KMS-11 (cell line): ENCODE data around the gene PRPF8.

Experiments
- H2AFZ ChIP-seq: fragments of 200-600 bp; sonication (generic); 2 replicates; pipeline ENCODE4 v1.6.1; 2016; ENCODE audit warnings: antibody characterized with exemption, mixed run types, low read depth
- H3K27ac ChIP-seq: fragments of 200-600 bp; sonication (generic); 2 replicates; pipeline ENCODE4 v1.6.1; 2016; ENCODE audit warnings: mild to moderate bottlenecking, mixed run types
- H3K27me3 ChIP-seq: fragments of 200-600 bp; sonication (generic); 2 replicates; pipeline ENCODE4 v1.6.1; 2017; ENCODE audit warnings: mild to moderate bottlenecking, low read depth, mixed run types, moderate library complexity; ENCODE audit not compliant: insufficient read depth
- H3K36me3 ChIP-seq: fragments of 200-600 bp; sonication (generic); 2 replicates; pipeline ENCODE4 v1.6.1; 2017; ENCODE audit warnings: mild to moderate bottlenecking, mixed run types; ENCODE audit not compliant: insufficient read depth
- H3K4me1 ChIP-seq: fragments of 200-600 bp; sonication (generic); 2 replicates; pipeline ENCODE4 v1.6.1; 2016; ENCODE audit warnings: mild to moderate bottlenecking, low read depth, mixed run types; ENCODE audit not compliant: poor library complexity, severe bottlenecking
- H3K4me2 ChIP-seq: fragments of 200-600 bp; sonication (generic); 2 replicates; pipeline ENCODE4 v1.7.0; 2016; ENCODE audit warnings: mild to moderate bottlenecking, mixed run types
- H3K4me3 ChIP-seq: fragments of 200-600 bp; sonication (generic); IDR thresholded peaks from 2 replicates; pipeline ENCODE4 v1.6.1; 2017; ENCODE audit warnings: low read depth, low read length, mixed read lengths; ENCODE audit not compliant: insufficient read depth
- H3K79me2 ChIP-seq: fragments of 200-600 bp; sonication (generic); 2 replicates; pipeline ENCODE4 v1.6.1; 2016; ENCODE audit warnings: low read depth, mixed run types; ENCODE audit not compliant: insufficient read depth
- H3K9ac ChIP-seq: fragments of 200-600 bp; sonication (generic); 2 replicates; pipeline ENCODE4 v1.6.1; 2016; ENCODE audit warnings: mild to moderate bottlenecking, mixed run types
- H4K20me1 ChIP-seq: fragments of 200-600 bp; sonication (generic); 2 replicates; pipeline ENCODE4 v1.6.1; 2016; ENCODE audit warnings: mild to moderate bottlenecking, mixed run types; ENCODE audit not compliant: insufficient read depth
- CTCF ChIP-seq: fragments of 200-600 bp; sonication (generic); conservative IDR thresholded peaks from 2 replicates; pipeline ENCODE4 v1.6.1; 2017; ENCODE audit warnings: low read depth, mild to moderate bottlenecking, antibody characterized with exemption, low read length, moderate library complexity, mixed read lengths

Gene PRPF8

GRCh38 chr17:1605681-1606351 is 78.9 kb downstream of the PRPF8 start:
- no peaks in the 10 kb centered on the region for H3K79me2 ChIP-seq
- no peak overlapping the region for H3K4me2 ChIP-seq
- no peak overlapping the region for H3K27ac ChIP-seq
- H3K9ac ChIP-seq: no peak overlapping the region
- peaks cover 5% of the 10 kb centered on the region for H3K4me1 ChIP-seq
- no peaks in the 10 kb centered on the region for H3K27me3 ChIP-seq
- H4K20me1 ChIP-seq: no peaks in the 10 kb centered on the region
- H3K4me3 ChIP-seq: no peak overlapping the region
- no peak for TF ChIP-seq CTCF
- no peaks in the 10 kb centered on the region for H3K36me3 ChIP-seq
- no peak overlapping the region for H2AFZ ChIP-seq

GRCh38 chr17:1604831-1605528 is 79.7 kb downstream of the PRPF8 start:
- Histone ChIP-seq H3K36me3 (no peaks in the 10 kb centered on the region), H3K27me3 (no peaks in the 10 kb centered on the region), H4K20me1 (no peaks in the 10 kb centered on the region), H3K4me3 (no peak overlapping the region), H3K79me2 (no peaks in the 10 kb centered on the region), H3K4me2 (no peak overlapping the region), H3K27ac (no peak overlapping the region), H2AFZ (no peak overlapping the region), H3K4me1 (peaks cover 5% of the 10 kb centered on the region), H3K9ac (no peak overlapping the region)
- no peak for TF ChIP-seq CTCF

GRCh38 chr17:1601571-1601970 is 83.1 kb downstream of the PRPF8 start:
- no peak overlapping the region for H2AFZ ChIP-seq
- H3K27me3 ChIP-seq: no peaks in the 10 kb centered on the region
- no peaks in the 10 kb centered on the region for H3K4me1 ChIP-seq
- no peak overlapping the region for H3K4me2 ChIP-seq
- H3K4me3 ChIP-seq: no peak overlapping the region
- H3K27ac ChIP-seq: no peak overlapping the region
- H3K36me3 ChIP-seq: no peaks in the 10 kb centered on the region
- H3K79me2 ChIP-seq: no peaks in the 10 kb centered on the region
- H4K20me1 ChIP-seq: no peaks in the 10 kb centered on the region
- no peak for TF ChIP-seq CTCF
- no peak overlapping the region for H3K9ac ChIP-seq
